ENCODE data around the gene GNAL. TPM values are rescaled to one million over a fixed set of nuclear protein-coding genes. Genes with fewer than 3 reads are reported as not detected.

Gene GNAL
- total and polyA plus RNA-seq, 4 donors, result 0.15 to 0.92 (median 0.72) TPM

- H3K36me3 ChIP-seq (ENCODE audit: control insufficient read depth in 4 of 4, insufficient read depth in 3 of 4, low read depth in 1 of 4, low read length in 3 of 4), result no peaks in the 10 kb centered on the region
- no peaks in the 10 kb centered on the region for H3K9me3 ChIP-seq (ENCODE audit: control insufficient read depth in 4 of 4, low read length in 3 of 4)
- WGBS, result 11% methylated on average over 17 of the region's 17 CpGs
- H3K4me1 ChIP-seq (ENCODE audit: control insufficient read depth in 4 of 4, insufficient read depth in 4 of 4, low read length in 3 of 4), result peaks cover 0 to 5% (median 2%) of the 10 kb centered on the region in 4 donors
- no peak overlapping the region for H3K27ac ChIP-seq (ENCODE audit: low read depth in 1 of 2, low read length in 2 of 2)
- peak; percentile 78 for DNase-seq (ENCODE audit: low spot score)
- peak; percentile 80 for TF ChIP-seq CTCF (IDR thresholded peaks at IDR 0.05; ENCODE audit: low read depth, low read length, missing input control)
- TF ChIP-seq GABPA (IDR thresholded peaks at IDR 0.05 in 1 of 2, conservative IDR thresholded peaks at IDR 0.05 in 1 of 2), result no peak
- no peak for TF ChIP-seq FOXA2 (IDR thresholded peaks at IDR 0.05)
- no peak for TF ChIP-seq YY1 (IDR thresholded peaks at IDR 0.05)
- TF ChIP-seq NR2F2 (IDR thresholded peaks at IDR 0.05), result no peak
- TF ChIP-seq ZBTB33 (IDR thresholded peaks at IDR 0.05), result no peak
- TF ChIP-seq TAF1 (conservative IDR thresholded peaks at IDR 0.05), result no peak
- TF ChIP-seq RAD21 (IDR thresholded peaks at IDR 0.05), result peak; percentile 88 to 92
- no peak overlapping the region for H3K9ac ChIP-seq (ENCODE audit: low read depth in 1 of 2, low read length in 2 of 2)
- H3K4me3 ChIP-seq (ENCODE audit: low read depth in 1 of 3, low read length in 3 of 3), result peak overlapping the region in 1 of 3 donors; percentile 26
- peaks cover 0 to 11% (median 0%) of the 10 kb centered on the region in 4 donors for H3K27me3 ChIP-seq (ENCODE audit: control insufficient read depth in 4 of 4, insufficient read depth in 4 of 4, low read length in 3 of 4)
Measured at GRCh38 chr18:11733031-11733430, 44.0 kb downstream of the GNAL start.

GRCh38 chr18:11736656-11737055, 47.6 kb downstream of the GNAL start:
- peaks cover 0 to 15% (median 0%) of the 10 kb centered on the region in 4 donors for H3K27me3 ChIP-seq (ENCODE audit: control insufficient read depth in 4 of 4, insufficient read depth in 4 of 4, low read length in 3 of 4)
- TF ChIP-seq TAF1 (conservative IDR thresholded peaks at IDR 0.05) (no peak), HNF4A (conservative IDR thresholded peaks at IDR 0.05) (no peak), CTCF (IDR thresholded peaks at IDR 0.05; ENCODE audit: low read depth, low read length, missing input control) (no peak), YY1 (IDR thresholded peaks at IDR 0.05) (no peak), HNF4G (IDR thresholded peaks at IDR 0.05) (no peak)
- no peaks in the 10 kb centered on the region for H3K36me3 ChIP-seq (ENCODE audit: control insufficient read depth in 4 of 4, insufficient read depth in 3 of 4, low read depth in 1 of 4, low read length in 3 of 4)
- H3K9me3 ChIP-seq (ENCODE audit: control insufficient read depth in 4 of 4, low read length in 3 of 4), result no peaks in the 10 kb centered on the region
- H3K4me3 ChIP-seq (ENCODE audit: low read depth in 1 of 3, low read length in 3 of 3), result no peak overlapping the region
- DNase-seq (ENCODE audit: low spot score), result no peak
- WGBS, result 47% methylated on average over 1 of the region's 1 CpG
- no peak overlapping the region for H3K9ac ChIP-seq (ENCODE audit: low read depth in 1 of 2, low read length in 2 of 2)
- no peak overlapping the region for H3K27ac ChIP-seq (ENCODE audit: low read depth in 1 of 2, low read length in 2 of 2)
- peaks cover 0 to 5% (median 2%) of the 10 kb centered on the region in 4 donors for H3K4me1 ChIP-seq (ENCODE audit: control insufficient read depth in 4 of 4, insufficient read depth in 4 of 4, low read length in 3 of 4)

- Histone ChIP-seq H3K36me3 (ENCODE audit: control insufficient read depth in 4 of 4, insufficient read depth in 3 of 4, low read depth in 1 of 4, low read length in 3 of 4) (no peaks in the 10 kb centered on the region), H3K9ac (ENCODE audit: low read depth in 1 of 2, low read length in 2 of 2) (no peak overlapping the region), H3K27ac (ENCODE audit: low read depth in 1 of 2, low read length in 2 of 2) (no peak overlapping the region), H3K27me3 (ENCODE audit: control insufficient read depth in 4 of 4, insufficient read depth in 4 of 4, low read length in 3 of 4) (peaks cover 0 to 6% (median 0%) of the 10 kb centered on the region in 4 donors), H3K9me3 (ENCODE audit: control insufficient read depth in 4 of 4, low read length in 3 of 4) (no peaks in the 10 kb centered on the region), H3K4me1 (ENCODE audit: control insufficient read depth in 4 of 4, insufficient read depth in 4 of 4, low read length in 3 of 4) (no peaks in the 10 kb centered on the region), H3K4me3 (ENCODE audit: low read depth in 1 of 3, low read length in 3 of 3) (no peak overlapping the region)
- DNase-seq (ENCODE audit: low spot score), result no peak
- WGBS, result 73% methylated on average over 7 of the region's 7 CpGs
- TF ChIP-seq NR2F2 (IDR thresholded peaks at IDR 0.05) (no peak), HNF4G (IDR thresholded peaks at IDR 0.05) (no peak), REST (IDR thresholded peaks at IDR 0.05) (no peak), RXRA (IDR thresholded peaks at IDR 0.05) (no peak), SP1 (IDR thresholded peaks at IDR 0.05) (no peak), CTCF (IDR thresholded peaks at IDR 0.05; ENCODE audit: low read depth, low read length, missing input control) (no peak), FOXA1 (IDR thresholded peaks at IDR 0.05) (no peak)
Measured at GRCh38 chr18:11739893-11740292, 50.8 kb downstream of the GNAL start.

Data from liver (tissue), 9 donors.